Measurements from ENCODE around the gene SMCO1.
"Not testable (repeated sequence)": the region's sequence is repeated elsewhere in the genome, so short reads cannot be mapped to it uniquely, and the experiment has no call there.

Gene SMCO1, protein sequence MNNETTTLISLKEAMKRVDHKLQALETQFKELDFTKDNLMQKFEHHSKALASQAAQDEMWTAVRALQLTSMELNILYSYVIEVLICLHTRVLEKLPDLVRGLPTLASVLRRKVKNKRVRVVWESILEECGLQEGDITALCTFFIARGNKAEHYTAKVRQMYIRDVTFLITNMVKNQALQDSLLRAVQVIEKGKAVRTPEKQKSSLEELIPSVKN

DNA sequence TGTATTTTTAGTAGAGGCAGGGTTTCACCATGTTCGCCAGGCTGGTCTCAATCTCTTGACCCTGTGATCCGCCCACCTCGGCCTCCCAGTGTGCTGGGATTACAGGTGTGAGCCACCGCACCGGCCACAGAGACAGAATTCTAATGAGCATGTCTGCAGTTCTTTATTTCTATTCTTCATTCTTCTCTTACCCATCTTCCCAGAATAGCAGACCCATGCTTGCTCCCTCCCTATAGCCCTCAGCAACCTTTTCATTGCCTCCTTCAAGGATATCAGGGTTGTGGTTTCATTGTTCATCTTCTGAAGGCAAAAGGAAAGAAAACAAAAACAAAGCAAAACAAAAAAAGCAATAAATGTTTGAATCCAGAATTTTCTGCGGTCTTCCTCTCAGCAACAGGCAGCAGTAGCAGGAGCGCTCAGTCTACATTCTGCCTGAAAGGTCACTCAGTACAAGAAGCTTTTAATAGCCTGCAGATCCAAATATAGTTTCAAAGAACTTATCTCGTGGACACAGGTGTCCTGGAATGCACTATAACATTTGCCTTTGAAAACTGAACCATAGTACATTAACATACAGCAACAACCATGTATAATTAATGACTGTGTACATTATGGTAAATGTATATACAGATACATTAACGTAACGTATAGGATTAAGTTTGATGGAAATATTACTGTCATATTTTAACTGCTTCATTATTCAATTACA, at the start of gene SMCO1:
SMCO1 (minus strand) TSS at position 434 of the 709 bp plus-strand sequence; CDS start at position 297, 137 bp downstream.
- H3K36me3 ChIP-seq (ENCODE audit: control insufficient read depth, insufficient read depth, low read length, severe bottlenecking): no peaks in the 10 kb centered on the region
- H3K9ac ChIP-seq (ENCODE audit: low read length): no peak within 1 kb of the TSS
- H3K27me3 ChIP-seq (replicated peaks; ENCODE audit: control insufficient read depth, insufficient read depth, low read length): peaks cover 3% of the 10 kb centered on the region
- H3K4me3 ChIP-seq (ENCODE audit: low read length): no peak within 1 kb of the TSS
- no peak for DNase-seq (ENCODE audit: low read depth)
- peaks cover 12% of the 10 kb centered on the region for H3K9me3 ChIP-seq (ENCODE audit: control insufficient read depth, low read length)
- peaks cover 6% of the 10 kb centered on the region for H3K4me1 ChIP-seq (ENCODE audit: control insufficient read depth, insufficient read depth, low read length)

DNA sequence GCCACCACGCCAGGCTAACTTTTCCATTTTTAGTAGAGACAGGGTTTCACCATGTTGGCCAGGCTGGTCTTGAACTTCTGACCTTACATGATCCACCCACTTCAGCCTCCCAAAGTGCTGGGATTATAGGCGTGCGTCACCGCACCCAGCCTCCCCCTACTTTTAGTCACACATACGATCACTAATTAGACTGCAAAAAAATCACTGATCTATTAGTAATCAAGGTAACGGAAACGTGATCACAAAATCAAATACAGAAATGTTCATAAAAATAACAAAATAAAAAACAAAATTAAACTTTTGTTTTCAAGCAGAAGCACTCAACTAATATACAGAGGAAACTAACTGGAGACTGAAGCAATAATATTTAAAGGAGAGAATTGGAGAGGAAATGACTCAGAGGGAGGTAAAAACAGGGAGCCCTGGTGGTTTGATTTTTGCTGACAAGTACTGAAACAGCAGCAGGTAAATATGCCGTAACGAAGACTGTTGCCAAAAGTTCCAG, 48.6 kb upstream of the SMCO1 start:
- DNase-seq (ENCODE audit: low read depth): no peak
- peaks cover 10% of the 10 kb centered on the region for H3K36me3 ChIP-seq (ENCODE audit: control insufficient read depth, insufficient read depth, low read length, severe bottlenecking)
- H3K9ac ChIP-seq (ENCODE audit: low read length): no peak overlapping the region
- no peaks in the 10 kb centered on the region for H3K9me3 ChIP-seq (ENCODE audit: control insufficient read depth, low read length)
- no peak overlapping the region for H3K4me3 ChIP-seq (ENCODE audit: low read length)
- no peaks in the 10 kb centered on the region for H3K27me3 ChIP-seq (replicated peaks; ENCODE audit: control insufficient read depth, insufficient read depth, low read length)
- no peaks in the 10 kb centered on the region for H3K4me1 ChIP-seq (ENCODE audit: control insufficient read depth, insufficient read depth, low read length)

DNA sequence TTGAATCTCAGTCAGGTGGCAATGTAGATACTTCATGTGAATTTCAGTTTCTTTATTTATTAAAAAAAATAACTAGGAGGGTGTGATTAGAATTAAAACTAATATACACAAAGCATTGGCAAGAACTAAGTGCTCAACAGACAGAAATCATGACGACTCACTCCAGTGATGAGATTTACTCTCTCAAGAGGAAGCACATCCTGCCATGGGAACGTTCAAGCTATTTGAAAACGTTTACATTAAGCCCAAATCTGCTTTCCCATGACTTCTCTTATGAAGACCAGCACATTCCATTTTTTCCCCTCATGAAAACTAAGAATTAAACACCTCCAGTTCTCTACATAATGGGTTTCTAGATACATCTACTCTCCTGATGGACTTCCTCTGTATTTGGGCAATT, 44.7 kb upstream of the SMCO1 start:
- Histone ChIP-seq H3K4me3 (ENCODE audit: low read length) (no peak overlapping the region), H3K27me3 (replicated peaks; ENCODE audit: control insufficient read depth, insufficient read depth, low read length) (no peaks in the 10 kb centered on the region), H3K4me1 (ENCODE audit: control insufficient read depth, insufficient read depth, low read length) (no peaks in the 10 kb centered on the region), H3K36me3 (ENCODE audit: control insufficient read depth, insufficient read depth, low read length, severe bottlenecking) (peaks cover 10% of the 10 kb centered on the region), H3K9ac (ENCODE audit: low read length) (no peak overlapping the region), H3K9me3 (ENCODE audit: control insufficient read depth, low read length) (no peaks in the 10 kb centered on the region)
- no peak for DNase-seq (ENCODE audit: low read depth)

DNA sequence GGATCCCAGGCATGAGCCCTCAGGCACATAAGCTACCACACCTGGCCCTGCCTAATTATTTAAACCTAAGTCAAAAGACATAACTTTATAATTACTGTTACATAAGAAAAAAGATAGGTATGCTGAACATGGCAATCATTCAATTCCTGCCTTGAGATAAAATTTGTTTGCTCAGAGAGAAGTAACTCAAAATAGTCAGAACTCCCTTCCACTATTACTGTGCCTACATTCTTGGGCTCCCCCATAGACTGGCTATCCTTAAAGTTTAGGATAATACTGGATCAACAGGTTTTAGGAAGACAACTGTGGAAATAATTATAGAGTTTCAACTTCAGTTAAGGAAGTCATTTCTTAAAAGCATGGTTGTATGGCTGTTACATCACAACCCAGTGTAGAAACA, 43.3 kb upstream of the SMCO1 start:
- H3K9me3 ChIP-seq (ENCODE audit: control insufficient read depth, low read length): no peaks in the 10 kb centered on the region
- H3K36me3 ChIP-seq (ENCODE audit: control insufficient read depth, insufficient read depth, low read length, severe bottlenecking): peaks cover 15% of the 10 kb centered on the region
- H3K9ac ChIP-seq (ENCODE audit: low read length): no peak overlapping the region
- no peaks in the 10 kb centered on the region for H3K4me1 ChIP-seq (ENCODE audit: control insufficient read depth, insufficient read depth, low read length)
- no peak for DNase-seq (ENCODE audit: low read depth)
- no peaks in the 10 kb centered on the region for H3K27me3 ChIP-seq (replicated peaks; ENCODE audit: control insufficient read depth, insufficient read depth, low read length)
- no peak overlapping the region for H3K4me3 ChIP-seq (ENCODE audit: low read length)

DNA sequence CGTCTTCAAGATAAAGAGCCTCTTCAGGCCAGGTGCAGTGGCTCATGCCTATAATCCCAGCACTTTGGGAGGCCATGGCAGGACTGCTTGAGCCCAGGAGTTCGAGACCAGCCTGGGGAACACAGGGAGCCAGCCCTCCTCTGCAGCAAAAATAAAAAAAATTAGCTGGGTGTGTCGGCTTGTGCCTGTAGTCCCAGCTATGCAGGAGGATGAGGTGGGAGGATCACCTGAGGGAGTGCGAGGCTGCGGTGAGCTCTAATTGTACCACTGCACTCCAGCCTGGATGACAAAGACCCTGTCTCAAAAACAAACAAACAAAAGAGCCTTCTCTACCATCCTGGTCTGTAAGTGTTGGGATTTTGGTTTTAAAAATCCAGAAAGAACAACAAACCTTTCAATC, 42.1 kb upstream of the SMCO1 start:
- Histone ChIP-seq H3K9me3 (ENCODE audit: control insufficient read depth, low read length) (no peaks in the 10 kb centered on the region), H3K36me3 (ENCODE audit: control insufficient read depth, insufficient read depth, low read length, severe bottlenecking) (peaks cover 15% of the 10 kb centered on the region), H3K4me1 (ENCODE audit: control insufficient read depth, insufficient read depth, low read length) (no peaks in the 10 kb centered on the region), H3K9ac (ENCODE audit: low read length) (no peak overlapping the region), H3K4me3 (ENCODE audit: low read length) (no peak overlapping the region), H3K27me3 (replicated peaks; ENCODE audit: control insufficient read depth, insufficient read depth, low read length) (no peaks in the 10 kb centered on the region)
- DNase-seq (ENCODE audit: low read depth): no peak

DNA sequence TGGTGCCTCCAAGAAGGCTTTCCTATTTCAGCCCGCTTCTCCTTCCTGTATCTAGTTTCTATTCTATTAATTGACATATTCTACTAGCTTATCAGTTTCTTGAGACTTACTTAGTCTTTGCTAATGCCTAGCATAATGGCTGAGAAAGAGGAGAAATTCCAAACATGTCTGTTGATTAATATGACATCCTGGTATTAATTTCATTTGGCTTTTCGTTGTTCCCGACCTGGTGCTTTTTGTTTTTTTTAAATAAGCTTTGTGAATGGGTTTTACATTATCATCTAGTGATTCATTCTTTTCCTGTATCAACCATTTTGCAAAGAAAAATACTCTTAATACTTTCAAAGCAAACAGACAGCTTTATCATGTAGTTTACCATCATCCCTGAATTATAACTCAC, 40.1 kb upstream of the SMCO1 start:
- Histone ChIP-seq H3K36me3 (ENCODE audit: control insufficient read depth, insufficient read depth, low read length, severe bottlenecking) (peaks cover 6% of the 10 kb centered on the region), H3K9me3 (ENCODE audit: control insufficient read depth, low read length) (no peaks in the 10 kb centered on the region), H3K27me3 (replicated peaks; ENCODE audit: control insufficient read depth, insufficient read depth, low read length) (no peaks in the 10 kb centered on the region), H3K4me1 (ENCODE audit: control insufficient read depth, insufficient read depth, low read length) (no peaks in the 10 kb centered on the region), H3K4me3 (ENCODE audit: low read length) (no peak overlapping the region), H3K9ac (ENCODE audit: low read length) (no peak overlapping the region)
- no peak for DNase-seq (ENCODE audit: low read depth)

DNA sequence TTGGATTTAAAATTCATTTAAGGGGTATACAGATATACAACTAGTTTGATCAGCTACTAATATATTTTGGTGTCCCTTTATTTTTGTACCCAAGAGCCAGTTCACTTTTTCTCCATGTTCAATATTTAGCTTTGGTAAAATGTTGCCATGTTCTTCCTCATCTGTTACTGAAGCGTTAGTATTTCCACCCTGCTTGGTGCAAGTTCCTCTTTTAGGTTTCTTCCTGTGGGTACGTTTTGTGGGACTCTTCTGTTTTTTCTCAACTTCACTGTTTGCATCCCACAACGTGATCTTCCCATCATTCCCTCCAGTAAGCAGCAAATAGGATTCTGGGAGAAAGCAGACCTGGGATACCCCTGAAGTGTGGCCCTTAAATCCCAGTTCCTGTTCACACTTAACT, 39.1 kb upstream of the SMCO1 start:
- H3K9ac ChIP-seq (ENCODE audit: low read length): no peak overlapping the region
- peaks cover 2% of the 10 kb centered on the region for H3K9me3 ChIP-seq (ENCODE audit: control insufficient read depth, low read length)
- no peak overlapping the region for H3K4me3 ChIP-seq (ENCODE audit: low read length)
- no peaks in the 10 kb centered on the region for H3K27me3 ChIP-seq (replicated peaks; ENCODE audit: control insufficient read depth, insufficient read depth, low read length)
- DNase-seq (ENCODE audit: low read depth): no peak
- peaks cover 5% of the 10 kb centered on the region for H3K36me3 ChIP-seq (ENCODE audit: control insufficient read depth, insufficient read depth, low read length, severe bottlenecking)
- no peaks in the 10 kb centered on the region for H3K4me1 ChIP-seq (ENCODE audit: control insufficient read depth, insufficient read depth, low read length)

DNA sequence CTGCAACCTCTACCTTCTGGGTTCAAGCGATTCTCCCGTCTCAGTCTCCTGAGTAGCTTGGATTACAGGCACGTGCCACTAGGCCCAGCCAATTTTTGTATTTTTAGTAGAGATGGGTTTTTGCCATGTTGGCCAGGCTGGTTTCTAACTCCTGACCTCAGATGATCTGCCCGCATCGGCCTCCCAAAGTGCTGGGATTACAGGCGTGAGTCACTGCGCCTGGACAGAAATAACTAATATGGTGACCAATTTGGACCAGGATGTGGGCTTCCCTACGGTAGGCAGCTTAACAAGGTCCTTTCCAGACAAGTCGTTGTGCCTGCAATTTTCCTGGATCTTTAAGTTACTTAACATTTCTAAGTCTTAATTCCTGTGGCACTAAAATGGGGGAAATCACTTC, 38.4 kb upstream of the SMCO1 start:
- Histone ChIP-seq H3K36me3 (ENCODE audit: control insufficient read depth, insufficient read depth, low read length, severe bottlenecking) (peaks cover 5% of the 10 kb centered on the region), H3K9me3 (ENCODE audit: control insufficient read depth, low read length) (peaks cover 2% of the 10 kb centered on the region), H3K9ac (ENCODE audit: low read length) (no peak overlapping the region), H3K4me1 (ENCODE audit: control insufficient read depth, insufficient read depth, low read length) (no peaks in the 10 kb centered on the region), H3K4me3 (ENCODE audit: low read length) (no peak overlapping the region), H3K27me3 (replicated peaks; ENCODE audit: control insufficient read depth, insufficient read depth, low read length) (no peaks in the 10 kb centered on the region)
- no peak for DNase-seq (ENCODE audit: low read depth)

DNA sequence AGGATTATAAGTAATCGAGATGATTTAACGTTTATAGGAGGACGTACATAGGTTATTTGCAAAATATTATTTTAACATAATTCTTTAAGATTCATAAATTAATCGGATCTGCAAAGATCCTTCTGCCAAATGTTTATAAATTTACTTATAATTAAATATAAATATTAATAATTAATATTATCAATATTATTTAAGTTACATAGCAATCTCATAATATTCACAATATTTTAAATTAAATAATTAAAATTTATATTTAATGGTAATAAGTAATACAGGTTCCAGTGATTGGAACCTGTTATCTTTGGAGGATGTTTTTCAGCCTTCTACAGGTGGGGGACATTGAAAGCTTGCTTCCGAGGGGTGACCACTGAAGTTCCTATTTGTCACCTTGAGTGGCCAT, 37.1 kb upstream of the SMCO1 start:
- DNase-seq (ENCODE audit: low read depth): no peak
- peaks cover 5% of the 10 kb centered on the region for H3K36me3 ChIP-seq (ENCODE audit: control insufficient read depth, insufficient read depth, low read length, severe bottlenecking)
- no peak overlapping the region for H3K4me3 ChIP-seq (ENCODE audit: low read length)
- H3K27me3 ChIP-seq (replicated peaks; ENCODE audit: control insufficient read depth, insufficient read depth, low read length): no peaks in the 10 kb centered on the region
- H3K4me1 ChIP-seq (ENCODE audit: control insufficient read depth, insufficient read depth, low read length): no peaks in the 10 kb centered on the region
- no peak overlapping the region for H3K9ac ChIP-seq (ENCODE audit: low read length)
- H3K9me3 ChIP-seq (ENCODE audit: control insufficient read depth, low read length): peaks cover 2% of the 10 kb centered on the region

DNA sequence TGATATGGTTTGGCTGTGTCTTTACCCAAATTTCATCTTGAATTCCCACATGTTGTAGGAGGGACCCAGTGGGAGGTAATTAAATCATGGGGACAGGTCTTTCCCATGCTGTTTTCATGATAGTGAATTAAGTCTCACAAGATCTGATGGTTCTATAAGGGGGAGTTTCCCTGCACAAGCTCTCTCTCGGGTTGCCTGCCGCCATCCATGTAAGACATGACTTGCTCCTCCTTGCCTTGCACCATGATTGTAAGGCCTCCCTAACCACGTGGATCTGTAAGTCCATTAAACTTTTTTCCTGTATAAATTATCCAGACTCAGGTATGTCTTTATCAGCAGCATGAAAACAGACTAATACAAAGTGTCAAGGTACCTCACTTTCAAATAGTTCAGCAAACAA, 35.0 kb upstream of the SMCO1 start:
- H3K9ac ChIP-seq (ENCODE audit: low read length); DNase-seq (ENCODE audit: low read depth); H3K4me1 ChIP-seq (ENCODE audit: control insufficient read depth, insufficient read depth, low read length); H3K4me3 ChIP-seq (ENCODE audit: low read length); H3K9me3 ChIP-seq (ENCODE audit: control insufficient read depth, low read length); H3K36me3 ChIP-seq (ENCODE audit: control insufficient read depth, insufficient read depth, low read length, severe bottlenecking); H3K27me3 ChIP-seq (replicated peaks; ENCODE audit: control insufficient read depth, insufficient read depth, low read length): not testable (repeated sequence)

DNA sequence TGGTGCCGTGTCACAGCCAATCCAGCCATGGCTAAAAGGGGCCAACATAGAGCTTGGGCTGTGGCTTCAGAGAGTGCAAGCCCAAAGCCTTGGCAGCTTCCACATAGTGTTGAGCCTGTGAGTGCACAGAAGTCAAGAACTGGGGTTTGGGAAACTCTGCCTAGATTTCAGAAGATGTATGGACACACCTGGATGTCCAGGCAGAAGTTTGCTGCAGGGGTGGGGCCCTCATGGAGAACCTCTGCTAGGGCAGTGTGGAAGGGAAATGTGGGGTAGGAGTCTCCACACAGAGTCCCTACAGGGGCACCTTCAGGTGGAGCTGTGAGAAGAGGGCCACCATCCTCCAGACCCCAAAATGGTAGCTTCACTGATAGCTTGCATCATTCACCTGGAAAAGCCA, 34.2 kb upstream of the SMCO1 start:
- DNase-seq (ENCODE audit: low read depth); H3K36me3 ChIP-seq (ENCODE audit: control insufficient read depth, insufficient read depth, low read length, severe bottlenecking); H3K9me3 ChIP-seq (ENCODE audit: control insufficient read depth, low read length); H3K4me3 ChIP-seq (ENCODE audit: low read length); H3K4me1 ChIP-seq (ENCODE audit: control insufficient read depth, insufficient read depth, low read length); H3K9ac ChIP-seq (ENCODE audit: low read length); H3K27me3 ChIP-seq (replicated peaks; ENCODE audit: control insufficient read depth, insufficient read depth, low read length): not testable (repeated sequence)
